ENCODE data around the gene RFC3. TPM values are rescaled to one million over a fixed set of nuclear protein-coding genes. Genes with fewer than 3 reads are reported as not detected.

Gene RFC3
- total RNA-seq, 1 experiment from 2014 or later: 58.2 TPM

DNA sequence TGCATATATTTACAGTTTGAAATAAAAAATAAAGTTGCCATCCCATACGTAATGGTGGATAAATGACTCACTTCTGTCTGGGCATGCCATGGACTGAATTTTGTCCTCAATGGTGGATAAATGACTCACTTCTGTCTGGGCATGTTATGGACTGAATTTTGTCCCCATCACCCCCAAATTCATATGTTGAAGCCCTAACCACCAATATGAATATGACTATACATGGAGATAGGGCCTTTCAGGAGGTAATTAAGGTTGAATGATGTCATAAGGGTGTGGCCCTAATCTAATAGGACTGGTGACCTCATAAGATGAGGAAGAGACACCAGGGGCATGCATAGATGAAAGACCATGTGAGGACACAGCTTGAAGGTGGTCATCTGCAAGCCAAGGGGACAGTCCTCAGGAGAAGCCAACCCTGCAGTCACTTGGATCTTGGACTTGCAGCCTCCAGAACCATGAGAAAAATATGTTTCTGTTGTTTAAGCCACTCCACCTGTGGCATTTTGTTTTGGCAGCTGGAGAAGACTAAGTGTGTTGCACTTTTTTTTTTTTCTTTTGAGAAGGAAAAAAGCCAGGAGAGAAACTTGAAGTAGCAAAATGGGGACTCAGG is 41.8 kb downstream of the RFC3 start:
- in situ Hi-C loops (cut with HindIII; ENCODE audit: low sequenced_read_pairs): no loop called here

DNA sequence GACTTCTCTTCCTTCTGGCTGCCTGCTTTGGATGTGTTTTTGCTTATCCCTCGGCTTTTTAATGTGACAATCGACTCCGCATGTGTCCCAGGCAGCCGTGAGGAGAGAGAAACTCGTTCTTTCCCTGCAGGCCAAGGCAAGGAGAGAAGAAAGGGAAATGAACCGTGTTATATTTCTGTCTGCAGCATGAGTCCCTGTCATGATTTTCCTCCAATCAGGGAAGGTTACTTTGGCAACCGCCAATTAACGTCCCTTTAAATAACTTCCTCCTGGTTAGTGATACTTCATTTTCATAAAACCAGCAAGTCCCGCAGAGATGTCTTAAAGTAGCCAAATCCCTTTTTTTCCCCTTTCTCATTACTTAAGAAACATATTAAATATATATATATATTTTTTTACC is 42.6 kb downstream of the RFC3 start:
- in situ Hi-C loops (cut with HindIII; ENCODE audit: low sequenced_read_pairs): no loop called here

More for the DNA sequence above, 41.8 kb downstream of the RFC3 start:
- DNase-seq (ENCODE audit: low spot score): no peak

DNA sequence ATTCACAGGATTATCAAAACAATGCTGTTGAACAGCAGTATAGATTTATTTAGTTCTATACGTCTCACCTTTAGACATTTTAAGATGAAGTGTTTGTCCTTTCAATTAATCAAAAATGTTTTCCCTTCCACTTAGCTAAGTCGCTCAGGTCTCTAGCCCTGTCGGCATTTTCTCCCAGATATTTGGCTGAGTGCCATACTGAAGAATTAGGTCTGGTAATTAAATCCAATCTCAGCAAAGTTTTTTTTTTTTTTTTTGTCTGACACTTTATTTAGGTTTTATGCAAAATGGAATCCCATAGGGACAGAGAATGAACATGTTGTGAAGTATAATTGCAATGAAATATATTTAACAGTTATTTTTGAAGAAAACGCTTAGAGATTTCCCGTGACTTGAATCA is 44.1 kb downstream of the RFC3 start:
- in situ Hi-C loops (cut with HindIII; ENCODE audit: low sequenced_read_pairs): no loop called here

More for the DNA sequence above, 42.6 kb downstream of the RFC3 start:
- no peak for DNase-seq (ENCODE audit: low spot score)

DNA sequence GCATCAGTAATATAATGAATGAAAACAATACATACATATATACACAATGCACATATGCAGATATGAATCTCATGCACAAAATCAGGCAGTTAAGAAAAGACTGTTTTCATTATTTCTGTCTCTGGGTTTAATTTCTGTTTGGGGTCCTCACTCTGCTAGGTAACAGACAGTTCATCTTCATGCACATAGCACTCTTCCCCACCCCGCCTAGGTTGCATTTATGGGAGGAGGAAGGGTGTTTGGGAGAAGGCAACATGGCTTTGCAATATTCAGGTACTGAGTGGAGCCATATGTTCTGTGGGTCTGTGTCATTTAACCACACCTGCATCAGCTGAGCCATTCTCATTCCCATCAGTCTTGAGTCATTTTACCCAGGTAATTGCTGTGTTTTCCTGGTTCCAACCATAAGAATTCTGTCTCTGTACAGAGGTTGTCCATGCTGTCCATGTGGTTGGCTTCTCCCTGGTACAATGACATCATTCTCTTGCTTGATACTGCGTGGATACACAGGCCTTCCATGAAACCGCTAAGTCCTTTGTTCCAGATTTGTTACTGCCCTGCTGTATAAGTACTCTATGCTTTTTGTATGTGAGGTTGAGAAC is 45.3 kb downstream of the RFC3 start:
- in situ Hi-C loops (cut with HindIII; ENCODE audit: low sequenced_read_pairs): no loop called here
- DNase-seq (ENCODE audit: low spot score): no peak

More for the DNA sequence above, 44.1 kb downstream of the RFC3 start:
- peak; percentile 49 for DNase-seq (ENCODE audit: low spot score)

DNA sequence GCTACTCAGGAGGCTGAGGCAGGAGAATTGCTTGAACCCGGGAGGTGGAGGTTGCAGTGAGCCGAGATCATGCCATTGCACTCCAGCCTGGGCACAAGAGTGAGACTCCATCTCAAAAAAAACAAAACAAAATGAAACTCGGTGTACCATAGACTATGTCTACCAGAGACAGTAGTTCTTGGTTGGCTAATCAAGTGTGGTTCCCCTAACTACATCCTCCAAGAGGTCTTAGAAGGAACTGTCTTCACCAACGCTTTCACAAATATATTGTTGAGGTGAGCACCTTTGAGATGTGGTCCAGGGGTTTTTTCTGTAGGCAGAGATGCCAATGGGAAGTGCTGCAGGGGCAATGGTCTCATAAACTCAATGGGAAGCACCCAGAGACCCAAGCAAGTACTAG is 48.0 kb downstream of the RFC3 start:
- no peak for DNase-seq (ENCODE audit: low spot score)
- in situ Hi-C loops (cut with HindIII; ENCODE audit: low sequenced_read_pairs): no loop called here

DNA sequence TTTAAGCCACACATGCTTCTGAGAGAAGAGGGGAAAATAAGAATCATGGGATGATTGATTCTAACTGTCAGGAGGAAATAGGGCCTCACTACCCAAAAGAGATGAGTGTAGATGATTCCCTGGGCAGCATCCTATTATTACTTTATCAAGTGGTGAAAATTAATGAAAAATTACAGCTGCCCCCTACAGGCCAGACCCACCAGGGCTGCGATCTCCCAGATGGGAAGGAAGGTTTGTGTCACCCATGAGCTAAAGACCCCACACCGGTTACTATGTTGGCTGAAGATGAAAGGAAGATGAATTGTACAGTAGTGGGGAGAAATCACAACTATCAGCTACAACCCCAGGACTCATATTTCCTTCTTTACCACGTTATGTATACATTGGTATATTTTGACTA is 49.5 kb downstream of the RFC3 start:
- no peak for DNase-seq (ENCODE audit: low spot score)
- in situ Hi-C loops (cut with HindIII; ENCODE audit: low sequenced_read_pairs): no loop called here

DNA sequence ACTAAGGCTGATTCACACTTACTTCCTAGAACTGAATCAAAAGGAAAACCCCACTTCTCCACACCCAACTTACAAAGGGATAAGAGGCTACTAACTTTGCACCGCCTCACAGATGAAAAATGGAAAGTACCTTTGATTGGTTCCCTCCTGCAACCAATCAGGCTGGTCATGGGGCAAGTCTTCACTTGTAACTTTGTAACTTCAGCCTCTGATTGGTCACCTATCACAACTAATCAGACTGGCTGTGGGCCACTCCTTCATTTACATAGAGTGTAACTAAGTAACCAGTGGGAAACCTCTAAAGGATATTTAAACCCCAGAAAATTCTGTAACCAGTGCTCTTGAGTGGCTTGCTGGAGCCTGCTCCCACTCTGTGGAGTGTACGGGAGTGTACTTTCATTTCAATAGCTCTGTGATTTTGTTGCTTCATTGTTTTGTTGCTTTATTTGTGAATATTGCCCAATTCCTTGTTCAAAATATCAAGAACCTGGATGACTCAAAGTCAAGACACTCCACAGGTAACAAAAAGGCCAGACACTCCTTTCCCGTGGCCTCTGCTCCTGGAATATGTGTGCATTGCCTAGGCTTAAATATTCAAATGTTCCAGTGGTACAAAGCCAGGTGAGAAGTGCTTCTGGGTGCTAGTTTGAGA is 50.5 kb downstream of the RFC3 start:
- DNase-seq (ENCODE audit: low spot score): no peak
- in situ Hi-C loops (cut with HindIII; ENCODE audit: low sequenced_read_pairs): no loop called here

DNA sequence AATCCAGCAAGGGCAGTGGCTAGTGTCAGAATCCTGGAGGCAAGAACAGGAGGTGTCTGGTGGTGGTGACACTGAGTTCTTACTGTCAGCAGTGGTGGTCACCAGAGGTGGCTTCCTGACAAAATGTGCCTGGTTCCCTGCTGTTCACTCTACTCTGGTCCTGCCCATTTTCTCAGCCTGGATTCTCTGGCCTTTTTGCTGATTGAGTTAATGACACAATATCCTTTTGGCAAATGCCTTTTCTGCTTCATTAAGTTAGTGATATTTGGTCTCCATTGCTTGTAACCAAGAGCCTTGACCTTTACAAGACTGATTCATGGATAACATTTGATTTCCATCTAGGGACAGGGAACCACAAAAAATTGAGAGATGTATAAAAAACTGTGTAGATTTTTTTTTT is 51.1 kb downstream of the RFC3 start:
- no peak for DNase-seq (ENCODE audit: low spot score)
- in situ Hi-C loops (cut with HindIII; ENCODE audit: low sequenced_read_pairs): no loop called here

DNA sequence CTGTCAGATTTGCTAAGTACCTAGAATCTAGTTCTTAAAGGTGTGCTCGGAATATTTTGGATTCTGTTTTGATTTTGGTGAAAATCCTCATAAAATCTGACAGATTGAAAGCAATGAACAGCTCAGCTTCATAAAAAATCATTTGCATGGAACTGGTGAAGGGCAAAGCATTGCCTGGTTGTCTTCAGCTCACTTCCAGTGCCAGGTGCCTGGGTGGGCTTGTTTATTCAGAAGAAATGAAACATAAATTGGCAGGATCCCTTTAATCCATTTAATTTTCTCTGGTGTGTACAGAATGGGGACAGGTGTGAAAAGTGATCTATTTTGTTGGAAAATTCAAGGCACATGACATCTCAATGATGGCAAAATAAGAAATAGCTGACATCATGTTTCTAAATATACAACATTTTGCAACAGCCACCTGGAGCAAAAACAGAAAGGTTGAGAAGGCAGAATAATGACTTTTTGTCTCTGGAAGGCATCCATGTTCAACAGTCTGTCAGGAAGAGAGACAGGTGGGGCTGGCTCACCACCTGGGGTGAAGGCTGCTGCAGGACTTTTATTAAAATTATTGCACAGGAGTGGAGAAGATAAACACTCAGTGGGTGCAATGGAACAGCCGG is 52.2 kb downstream of the RFC3 start:
- in situ Hi-C loops (cut with HindIII; ENCODE audit: low sequenced_read_pairs): no loop called here

DNA sequence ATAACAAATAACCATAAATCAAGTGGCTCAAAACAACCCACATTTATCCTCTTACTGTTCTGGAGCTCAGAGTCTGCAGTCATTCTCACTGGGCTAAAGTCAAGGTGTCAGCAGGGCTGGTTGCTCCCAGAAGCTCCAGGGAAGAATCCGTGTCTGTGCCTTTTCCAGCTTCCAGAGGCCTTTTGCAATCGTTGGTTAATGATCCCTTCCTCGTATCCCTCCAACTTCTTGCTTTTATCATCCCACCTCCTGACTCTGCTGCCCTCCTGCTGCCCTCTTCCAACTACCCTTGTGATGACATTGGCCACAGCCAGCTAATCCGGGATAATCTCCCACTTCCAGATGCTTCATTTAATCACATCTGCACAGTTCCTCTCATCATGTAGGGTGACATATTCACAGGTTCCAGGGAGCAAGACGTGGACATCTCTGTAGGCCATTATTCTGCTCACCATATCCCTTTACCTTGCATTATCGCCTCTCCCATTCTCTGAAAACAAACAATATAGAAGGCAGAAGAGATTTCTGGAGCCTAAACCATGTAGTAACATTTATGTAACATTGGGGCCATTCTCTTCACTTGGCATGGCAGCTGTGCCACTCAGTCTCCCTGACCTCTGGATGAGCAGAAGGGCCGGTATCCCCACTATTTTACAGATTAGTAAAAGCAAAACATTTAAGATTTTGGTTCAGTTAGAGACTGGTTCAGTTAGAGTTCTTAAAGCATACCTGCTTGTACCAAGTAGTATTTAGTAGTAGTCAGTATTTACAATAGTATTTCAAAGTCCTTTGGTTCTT is 53.5 kb downstream of the RFC3 start:
- no peak for DNase-seq (ENCODE audit: low spot score)
- in situ Hi-C loops (cut with HindIII; ENCODE audit: low sequenced_read_pairs): no loop called here

More for the DNA sequence above, 52.2 kb downstream of the RFC3 start:
- DNase-seq (ENCODE audit: low spot score): peak; percentile 99

DNA sequence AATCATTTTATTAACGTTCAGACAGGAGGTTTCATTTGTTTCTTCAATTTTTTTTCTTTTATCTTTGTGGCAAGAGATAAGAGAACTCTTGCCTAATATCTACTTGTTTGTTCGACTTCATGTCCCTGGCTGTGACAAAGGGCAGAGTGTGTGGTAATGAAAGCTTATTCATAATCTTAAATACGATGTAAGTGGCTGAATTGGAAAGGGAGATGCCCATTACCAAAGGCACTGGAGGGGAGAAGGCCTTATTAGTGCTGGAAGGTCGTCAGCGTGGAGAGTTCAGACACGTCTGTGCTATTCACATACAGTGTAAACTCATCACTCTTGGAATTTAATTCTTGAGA is 54.0 kb downstream of the RFC3 start:
- in situ Hi-C loops (cut with HindIII; ENCODE audit: low sequenced_read_pairs): no loop called here
- no peak for DNase-seq (ENCODE audit: low spot score)

DNA sequence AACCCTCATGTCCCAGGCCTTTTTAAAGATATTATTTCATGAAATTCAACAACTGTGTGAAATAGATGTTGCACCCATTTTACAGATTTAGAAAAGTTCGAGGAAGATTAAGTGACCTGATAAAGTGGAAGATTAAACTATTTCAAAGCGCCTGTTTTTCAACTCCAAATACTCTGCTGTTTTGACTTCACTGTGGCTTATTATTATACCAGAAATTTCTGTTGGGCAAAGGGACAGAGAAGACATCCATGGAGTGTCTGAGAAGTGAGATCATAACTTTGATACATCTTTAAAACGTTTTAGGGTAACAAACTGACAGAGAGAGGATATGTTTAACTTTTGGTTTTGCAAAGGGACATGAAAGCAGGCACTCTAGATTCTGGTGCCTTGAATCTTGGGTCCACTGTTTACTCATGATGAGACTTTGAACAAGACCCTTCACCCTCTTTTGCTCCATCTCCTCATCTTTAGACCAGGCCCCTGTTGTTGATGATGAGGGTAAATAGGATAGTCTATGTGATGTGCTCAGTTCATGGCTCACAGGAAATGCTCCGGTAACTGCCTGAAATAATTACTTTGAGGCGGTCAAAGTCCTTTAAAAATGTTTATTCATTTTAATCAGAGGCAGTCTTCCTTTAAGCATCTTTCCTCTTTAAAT is 55.4 kb downstream of the RFC3 start:
- in situ Hi-C loops (cut with HindIII; ENCODE audit: low sequenced_read_pairs): no loop called here
- no peak for DNase-seq (ENCODE audit: low spot score)

DNA sequence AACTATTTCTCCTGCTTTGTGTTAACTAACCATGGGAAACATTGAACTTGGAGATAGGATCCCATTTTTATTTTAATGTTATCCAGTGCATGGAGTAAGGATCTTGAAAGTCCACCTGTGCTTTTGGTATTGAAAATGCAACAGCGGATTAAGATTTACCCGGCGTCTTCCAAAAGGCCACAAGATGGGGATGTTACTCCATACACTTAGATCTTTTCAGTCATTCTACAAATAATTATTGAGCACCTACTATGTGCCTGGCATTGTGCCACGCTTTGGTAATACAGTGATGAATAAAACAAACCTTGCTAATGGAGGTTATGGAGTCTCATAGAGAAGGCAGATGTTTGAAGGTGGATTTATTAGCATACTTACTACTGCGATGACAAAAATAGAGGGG is 56.9 kb downstream of the RFC3 start:
- in situ Hi-C loops (cut with HindIII; ENCODE audit: low sequenced_read_pairs): no loop called here
- DNase-seq (ENCODE audit: low spot score): no peak

DNA sequence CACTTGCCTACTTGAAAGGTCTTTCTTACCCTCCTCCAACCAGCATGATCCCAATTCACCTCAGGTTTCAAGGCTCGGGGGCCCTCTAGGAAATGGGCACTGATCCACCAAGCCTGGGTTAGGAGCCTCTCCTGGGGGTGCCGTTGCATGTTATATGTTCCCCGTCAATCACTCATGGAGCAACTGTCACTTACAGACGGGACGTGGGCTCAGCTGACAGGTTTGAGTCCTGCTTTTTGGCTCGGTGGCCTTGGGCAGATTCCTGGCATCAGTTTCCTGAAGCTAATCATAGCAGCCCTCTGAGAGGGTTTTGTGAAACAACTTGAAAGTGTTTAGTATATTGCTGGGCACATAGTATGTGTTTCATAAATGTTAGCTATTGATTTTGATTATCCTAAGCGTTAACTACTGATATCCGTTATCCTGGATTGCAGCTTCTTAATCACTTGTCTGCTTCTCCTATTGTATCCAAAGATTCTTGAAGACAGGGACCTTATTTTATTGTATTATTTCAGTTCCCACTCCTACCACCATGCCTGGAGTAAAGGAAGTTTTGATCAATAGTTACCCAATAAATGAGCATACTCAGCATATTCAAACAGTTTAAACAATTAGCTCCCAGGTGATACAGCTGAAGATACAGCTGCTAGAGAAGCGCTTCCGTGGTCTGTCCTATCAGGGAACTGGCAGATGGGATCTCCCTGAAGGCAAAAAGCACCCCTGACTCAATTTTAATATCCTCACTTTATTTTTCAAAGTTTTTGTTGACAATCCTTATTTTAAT is 57.9 kb downstream of the RFC3 start:
- no peak for DNase-seq (ENCODE audit: low spot score)

DNA sequence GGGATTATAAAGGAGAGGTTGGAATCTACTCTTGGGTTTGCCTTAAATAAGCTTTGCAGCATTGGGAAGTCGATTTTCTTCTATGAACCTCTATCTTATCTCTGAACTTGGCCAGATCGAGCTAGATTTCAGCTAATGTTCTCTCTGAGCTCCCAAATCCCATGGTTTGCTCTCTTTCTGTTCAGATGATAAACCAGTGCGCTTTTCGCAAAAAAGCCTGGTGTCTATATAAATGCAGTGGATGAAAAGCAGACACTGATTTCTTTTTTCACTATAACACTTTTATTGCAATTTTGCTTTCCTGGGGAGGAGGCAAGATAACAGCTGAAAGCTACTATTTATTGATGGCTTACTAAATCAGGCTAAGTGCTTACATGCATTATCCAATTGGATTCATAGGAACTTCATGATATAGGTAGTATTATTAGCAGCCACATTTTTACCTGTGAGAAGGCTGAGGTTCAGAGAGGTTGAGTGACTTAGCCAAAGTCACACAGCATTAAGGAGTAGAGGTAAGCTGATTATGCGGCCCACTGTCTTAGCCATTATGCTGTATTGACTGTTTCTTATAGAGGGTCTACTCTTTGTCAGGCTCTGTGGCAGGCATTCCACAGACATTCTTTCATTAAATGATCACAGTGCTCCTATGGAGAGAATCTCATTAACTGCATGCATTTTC is 58.9 kb downstream of the RFC3 start:
- no peak for DNase-seq (ENCODE audit: low spot score)
- in situ Hi-C loops (cut with HindIII; ENCODE audit: low sequenced_read_pairs): no loop called here

More for the DNA sequence above, 57.9 kb downstream of the RFC3 start:
- in situ Hi-C loops (cut with HindIII; ENCODE audit: low sequenced_read_pairs): no loop called here

DNA sequence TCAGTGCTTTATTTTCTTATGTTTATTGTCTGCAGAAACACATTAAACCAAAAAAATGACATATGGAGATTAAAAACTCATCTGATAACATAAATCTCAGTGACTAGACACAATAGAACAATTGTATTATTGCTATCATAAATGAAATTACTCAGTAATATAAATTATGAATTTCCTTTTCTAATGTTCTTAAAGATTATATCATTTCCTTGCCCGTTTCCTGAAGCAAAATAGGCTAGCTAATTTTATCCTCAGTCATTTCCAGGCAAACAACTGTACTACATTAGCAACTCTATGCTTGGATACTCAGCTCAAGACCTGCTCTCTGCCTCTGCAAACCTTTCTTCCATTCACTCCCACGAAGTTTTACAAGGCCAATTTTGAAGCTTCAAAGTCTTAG is 61.2 kb downstream of the RFC3 start:
- no peak for DNase-seq (ENCODE audit: low spot score)
- in situ Hi-C loops (cut with HindIII; ENCODE audit: low sequenced_read_pairs): no loop called here

DNA sequence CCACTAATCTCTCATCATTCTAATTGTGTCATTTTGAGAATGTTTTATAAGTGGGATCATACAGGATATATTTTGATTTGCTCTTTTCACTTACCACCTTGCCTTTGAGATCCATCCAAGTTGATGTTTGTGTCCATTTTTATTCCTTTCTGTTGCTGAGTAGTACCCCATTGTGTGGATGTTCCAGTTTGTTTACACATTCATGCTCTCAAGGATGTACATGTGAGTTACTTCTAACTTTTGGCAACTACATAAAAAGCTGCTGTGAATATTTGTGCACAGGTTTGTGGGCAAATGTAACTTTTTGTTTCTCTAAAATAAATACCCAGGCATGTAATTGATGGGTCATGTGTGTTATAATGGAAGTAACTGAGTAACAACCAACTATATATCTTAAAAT is 64.9 kb downstream of the RFC3 start:
- in situ Hi-C loops (cut with HindIII; ENCODE audit: low sequenced_read_pairs): no loop called here
- no peak for DNase-seq (ENCODE audit: low spot score)

All from G401 (cell line).